ENCODE results near the gene IDI1. TPM values are rescaled to one million over a fixed set of nuclear protein-coding genes. Genes with fewer than 3 reads are reported as not detected.

IDI1 gene
- total RNA-seq, 1 donor from 2014 or later = 45.2 TPM

GRCh38 chr10:1009071-1009494, 39.8 kb downstream of the IDI1 start:
- no peaks in the 10 kb centered on the region for H3K9me3 Mint-ChIP-seq

GRCh38 chr10:1007583-1007982, 41.3 kb downstream of the IDI1 start:
- Mint-ChIP-seq H3K27me3 (no peaks in the 10 kb centered on the region), H3K9me3 (no peaks in the 10 kb centered on the region), H3K27ac (no peak overlapping the region), H3K4me1 (ENCODE audit: unreplicated experiment) (no peaks in the 10 kb centered on the region), H3K36me3 (peaks cover 46% of the 10 kb centered on the region), H3K4me3 (no peak overlapping the region)
- TF ChIP-seq CTCF (conservative IDR thresholded peaks at IDR 0.05) = no peak
- DNase-seq (ENCODE audit: extremely low spot score, unreplicated experiment) = no peak

More at GRCh38 chr10:1009071-1009494, 39.8 kb downstream of the IDI1 start:
- H3K27ac Mint-ChIP-seq = no peak overlapping the region
- DNase-seq (ENCODE audit: extremely low spot score, unreplicated experiment) = no peak
- no peak overlapping the region for H3K4me3 Mint-ChIP-seq
- no peak for TF ChIP-seq CTCF (conservative IDR thresholded peaks at IDR 0.05)
- no peaks in the 10 kb centered on the region for H3K27me3 Mint-ChIP-seq
- peaks cover 38% of the 10 kb centered on the region for H3K36me3 Mint-ChIP-seq
- no peaks in the 10 kb centered on the region for H3K4me1 Mint-ChIP-seq (ENCODE audit: unreplicated experiment)

GRCh38 chr10:1006573-1006972, 42.3 kb downstream of the IDI1 start:
- no peak overlapping the region for H3K4me3 Mint-ChIP-seq
- no peak overlapping the region for H3K27ac Mint-ChIP-seq
- H3K36me3 Mint-ChIP-seq = peaks cover 46% of the 10 kb centered on the region
- H3K9me3 Mint-ChIP-seq = peaks cover 6% of the 10 kb centered on the region
- H3K4me1 Mint-ChIP-seq (ENCODE audit: unreplicated experiment) = no peaks in the 10 kb centered on the region
- DNase-seq (ENCODE audit: extremely low spot score, unreplicated experiment) = no peak
- no peaks in the 10 kb centered on the region for H3K27me3 Mint-ChIP-seq
- TF ChIP-seq CTCF (conservative IDR thresholded peaks at IDR 0.05) = no peak

GRCh38 chr10:1003884-1004670, 44.8 kb downstream of the IDI1 start:
- Mint-ChIP-seq H3K27ac (no peak overlapping the region), H3K4me1 (ENCODE audit: unreplicated experiment) (no peaks in the 10 kb centered on the region), H3K27me3 (no peaks in the 10 kb centered on the region), H3K9me3 (peaks cover 13% of the 10 kb centered on the region), H3K4me3 (no peak overlapping the region), H3K36me3 (peaks cover 57% of the 10 kb centered on the region)
- no peak for TF ChIP-seq CTCF (conservative IDR thresholded peaks at IDR 0.05)
- DNase-seq (ENCODE audit: extremely low spot score, unreplicated experiment) = no peak

- Mint-ChIP-seq H3K27ac (no peak overlapping the region), H3K9me3 (peaks cover 13% of the 10 kb centered on the region), H3K4me1 (ENCODE audit: unreplicated experiment) (no peaks in the 10 kb centered on the region), H3K27me3 (no peaks in the 10 kb centered on the region), H3K4me3 (no peak overlapping the region), H3K36me3 (peaks cover 61% of the 10 kb centered on the region)
- TF ChIP-seq CTCF (conservative IDR thresholded peaks at IDR 0.05) = no peak
- DNase-seq (ENCODE audit: extremely low spot score, unreplicated experiment) = no peak
Observed at GRCh38 chr10:1002425-1003006, 46.4 kb downstream of the IDI1 start.

Data from type B pancreatic cell (in vitro differentiated cells).